AG04449 (cell line): Measurements from ENCODE around the gene SHCBP1.
A peak's percentile ranks its signal among the peaks of the same experiment; 100 is the strongest.

Source experiments
- CTCF ChIA-PET: fragments of 350-600 bp; formaldehyde crosslinking; extraction: SDS; loops from one replicate; lab custom pipeline; 2021; ENCODE audit warnings: antibody characterized with exemption; lab: Yijun Ruan, JAX
- POLR2A ChIA-PET: fragments of 400-600, 350-600 bp; formaldehyde crosslinking; extraction: SDS; loops from one replicate; lab custom pipeline; 2020; ENCODE audit warnings: antibody characterized with exemption, inconsistent platforms; lab: Yijun Ruan, JAX
- DNase-seq: peaks from one replicate; pipeline ENCODE4 v3.0.0-alpha.2; 2010; ENCODE audit warnings: low read depth, low spot score
- H3K4me3 ChIP-seq: 2 replicates; pipeline ENCODE4 v1.5.1; 2011; ENCODE audit warnings: low read depth, mild to moderate bottlenecking, control low read depth, low read length
- TF ChIP-seq, protein P1 (sequence below): IDR thresholded peaks from one replicate; pipeline ENCODE4 v1.5.1; 2011; ENCODE audit warnings: mild to moderate bottlenecking, moderate library complexity, low read length, control low read depth, inconsistent platforms; ENCODE audit not compliant: insufficient read depth; ENCODE audit errors: missing control alignments

Gene SHCBP1

GRCh38 chr16:46614006-46614405, 7.2 kb downstream of the SHCBP1 start:
- H3K4me3 ChIP-seq, result no peak overlapping the region
- TF ChIP-seq, protein P1, sequence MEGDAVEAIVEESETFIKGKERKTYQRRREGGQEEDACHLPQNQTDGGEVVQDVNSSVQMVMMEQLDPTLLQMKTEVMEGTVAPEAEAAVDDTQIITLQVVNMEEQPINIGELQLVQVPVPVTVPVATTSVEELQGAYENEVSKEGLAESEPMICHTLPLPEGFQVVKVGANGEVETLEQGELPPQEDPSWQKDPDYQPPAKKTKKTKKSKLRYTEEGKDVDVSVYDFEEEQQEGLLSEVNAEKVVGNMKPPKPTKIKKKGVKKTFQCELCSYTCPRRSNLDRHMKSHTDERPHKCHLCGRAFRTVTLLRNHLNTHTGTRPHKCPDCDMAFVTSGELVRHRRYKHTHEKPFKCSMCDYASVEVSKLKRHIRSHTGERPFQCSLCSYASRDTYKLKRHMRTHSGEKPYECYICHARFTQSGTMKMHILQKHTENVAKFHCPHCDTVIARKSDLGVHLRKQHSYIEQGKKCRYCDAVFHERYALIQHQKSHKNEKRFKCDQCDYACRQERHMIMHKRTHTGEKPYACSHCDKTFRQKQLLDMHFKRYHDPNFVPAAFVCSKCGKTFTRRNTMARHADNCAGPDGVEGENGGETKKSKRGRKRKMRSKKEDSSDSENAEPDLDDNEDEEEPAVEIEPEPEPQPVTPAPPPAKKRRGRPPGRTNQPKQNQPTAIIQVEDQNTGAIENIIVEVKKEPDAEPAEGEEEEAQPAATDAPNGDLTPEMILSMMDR, result no peak
- DNase-seq, result no peak
- POLR2A ChIA-PET, result no interaction called here
- CTCF ChIA-PET, result interaction anchor here (2.1 to 3.7 kb wide), 2 partner anchors 60 to 63 kb away, joined by 4 to 20 read pairs; no protein-coding TSS in a partner anchor

GRCh38 chr16:46613352-46613751, 7.8 kb downstream of the SHCBP1 start:
- CTCF ChIA-PET, result interaction anchor here (2.1 to 3.7 kb wide), 2 partner anchors 59 to 62 kb away, joined by 4 to 20 read pairs; no protein-coding TSS in a partner anchor
- no peak for DNase-seq
- H3K4me3 ChIP-seq, result no peak overlapping the region
- TF ChIP-seq, protein P1, result no peak
- POLR2A ChIA-PET, result no interaction called here

GRCh38 chr16:46612121-46612520, 9.1 kb downstream of the SHCBP1 start:
- TF ChIP-seq, protein P1, result no peak
- no peak for DNase-seq
- ChIA-PET POLR2A (no interaction called here), CTCF (interaction anchor here (2.1 to 3.7 kb wide), 2 partner anchors 58 to 61 kb away, joined by 4 to 20 read pairs; no protein-coding TSS in a partner anchor)
- H3K4me3 ChIP-seq, result no peak overlapping the region

GRCh38 chr16:46607529-46607928, 13.7 kb downstream of the SHCBP1 start:
- POLR2A ChIA-PET, result no interaction called here
- H3K4me3 ChIP-seq, result no peak overlapping the region
- TF ChIP-seq, protein P1, result peak; percentile 22
- CTCF ChIA-PET, result interaction anchor here (0.7 to 8.7 kb wide), 13 partner anchors 8 to 57 kb away, joined by 3 to 291 read pairs (median 7); partner anchors contain the start of gene SHCBP1
- peak; percentile 26 for DNase-seq

DNA sequence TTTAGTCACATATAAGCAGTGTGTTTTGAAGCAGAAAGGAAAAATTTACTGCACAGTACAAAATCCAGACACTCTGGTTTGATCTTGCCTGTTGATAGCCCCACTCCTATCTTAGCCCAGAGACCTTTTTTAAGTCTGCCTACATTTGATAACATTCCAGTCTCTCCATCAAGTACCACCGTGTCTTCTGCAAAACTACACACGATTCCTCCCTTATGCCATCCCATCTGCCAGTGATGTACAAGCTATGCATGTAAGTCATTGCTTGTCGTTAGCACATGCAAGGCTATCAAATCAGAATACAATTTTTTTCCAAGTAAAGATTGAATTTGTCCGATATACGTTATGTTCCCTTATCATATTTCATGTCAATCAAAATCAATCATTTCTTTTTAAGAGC, 14.9 kb downstream of the SHCBP1 start:
- DNase-seq, result no peak
- no peak overlapping the region for H3K4me3 ChIP-seq
- ChIA-PET POLR2A (no interaction called here), CTCF (interaction anchor here (0.9 to 8.7 kb wide), 16 partner anchors 8 to 170 kb away, joined by 3 to 291 read pairs (median 7); no protein-coding TSS in a partner anchor)
- TF ChIP-seq, protein P1, result no peak

- POLR2A ChIA-PET, result no interaction called here
- TF ChIP-seq, protein P1, result no peak
These were observed 29.9 kb downstream of the SHCBP1 start for GRCh38 chr16:46591257-46591656.

More at GRCh38 chr16:46591257-46591656, 29.9 kb downstream of the SHCBP1 start:
- CTCF ChIA-PET, result no interaction called here
- no peak for DNase-seq
- no peak overlapping the region for H3K4me3 ChIP-seq
